NT2/D1 (cell line): Measurements from ENCODE around the gene DCAF12.

Experiments used
- DNase-seq: peaks from one replicate; pipeline ENCODE4 v3.0.0-alpha.2; 2011; ENCODE audit warnings: low read depth, low spot score
- H3K27me3 ChIP-seq: 2 replicates; pipeline ENCODE4 v1.6.0; 2011; ENCODE audit warnings: mild to moderate bottlenecking; ENCODE audit not compliant: insufficient read length, insufficient read depth
- H3K36me3 ChIP-seq: 2 replicates; pipeline ENCODE4 v1.6.1; 2011; ENCODE audit warnings: mild to moderate bottlenecking, low read length, mixed read lengths; ENCODE audit not compliant: insufficient read depth, insufficient read length
- H3K4me1 ChIP-seq: 2 replicates; pipeline ENCODE4 v1.5.1; 2011; ENCODE audit not compliant: insufficient read depth, insufficient read length
- H3K4me3 ChIP-seq: 2 replicates; pipeline ENCODE4 v1.5.1; 2011; ENCODE audit warnings: low read depth; ENCODE audit not compliant: insufficient read length
- H3K9ac ChIP-seq: 2 replicates; pipeline ENCODE4 v1.6.0; 2011; ENCODE audit warnings: low read depth; ENCODE audit not compliant: insufficient read length
- H3K9me3 ChIP-seq: 2 replicates; pipeline ENCODE4 v1.5.1; 2011; ENCODE audit warnings: mild to moderate bottlenecking, low read length; ENCODE audit not compliant: insufficient read depth
- SUZ12 ChIP-seq: IDR thresholded peaks from 2 replicates; pipeline ENCODE4 v1.6.1; 2011; ENCODE audit not compliant: insufficient read length, insufficient read depth; ENCODE audit errors: extremely low read depth
- YY1 ChIP-seq: IDR thresholded peaks from 2 replicates; pipeline ENCODE4 v1.6.1; 2011; ENCODE audit not compliant: insufficient read length, insufficient read depth
- ZNF274 ChIP-seq: IDR thresholded peaks from 2 replicates; pipeline ENCODE4 v1.6.1; 2011; ENCODE audit warnings: mild to moderate bottlenecking, low read depth, low read length

Gene DCAF12

GRCh38 chr9:34126207-34127034, at the start of gene DCAF12:
DCAF12 (minus strand) TSS chr9:34126698; CDS start chr9:34126431, 267 bp downstream.
- TF ChIP-seq SUZ12, result no peak
- no peaks in the 10 kb centered on the region for H3K9me3 ChIP-seq
- peak within 1 kb of the TSS; percentile 100 for H3K9ac ChIP-seq
- peaks cover 32% of the 10 kb centered on the region for H3K36me3 ChIP-seq
- peak within 1 kb of the TSS; percentile 100 for H3K4me3 ChIP-seq
- no peaks in the 10 kb centered on the region for H3K27me3 ChIP-seq
- peaks cover 6% of the 10 kb centered on the region for H3K4me1 ChIP-seq
- peak; percentile 88 for DNase-seq

GRCh38 chr9:34176089-34176488, 49.6 kb upstream of the DCAF12 start:
- no peak overlapping the region for H3K9ac ChIP-seq
- H3K4me3 ChIP-seq, result no peak overlapping the region
- no peaks in the 10 kb centered on the region for H3K4me1 ChIP-seq
- no peaks in the 10 kb centered on the region for H3K36me3 ChIP-seq
- H3K9me3 ChIP-seq, result no peaks in the 10 kb centered on the region
- DNase-seq, result no peak
- H3K27me3 ChIP-seq, result no peaks in the 10 kb centered on the region
- TF ChIP-seq YY1 (no peak), SUZ12 (no peak), ZNF274 (no peak)

GRCh38 chr9:34171753-34172535, 45.4 kb upstream of the DCAF12 start:
- Histone ChIP-seq H3K9me3 (no peaks in the 10 kb centered on the region), H3K27me3 (no peaks in the 10 kb centered on the region), H3K36me3 (no peaks in the 10 kb centered on the region), H3K4me1 (peaks cover 2% of the 10 kb centered on the region), H3K9ac (no peak overlapping the region), H3K4me3 (no peak overlapping the region)
- TF ChIP-seq SUZ12, result no peak
- no peak for TF ChIP-seq YY1
- TF ChIP-seq ZNF274, result no peak
- no peak for DNase-seq

GRCh38 chr9:34170237-34170991, 43.9 kb upstream of the DCAF12 start:
- H3K36me3 ChIP-seq, result no peaks in the 10 kb centered on the region
- TF ChIP-seq YY1 (no peak), ZNF274 (no peak), SUZ12 (no peak)
- H3K9ac ChIP-seq, result no peak overlapping the region
- peaks cover 2% of the 10 kb centered on the region for H3K4me1 ChIP-seq
- H3K27me3 ChIP-seq, result no peaks in the 10 kb centered on the region
- H3K9me3 ChIP-seq, result no peaks in the 10 kb centered on the region
- no peak for DNase-seq
- H3K4me3 ChIP-seq, result no peak overlapping the region

GRCh38 chr9:34169125-34169524, 42.6 kb upstream of the DCAF12 start:
- Histone ChIP-seq H3K9ac (no peak overlapping the region), H3K36me3 (no peaks in the 10 kb centered on the region), H3K9me3 (no peaks in the 10 kb centered on the region), H3K27me3 (no peaks in the 10 kb centered on the region), H3K4me1 (peaks cover 2% of the 10 kb centered on the region), H3K4me3 (no peak overlapping the region)
- DNase-seq, result no peak
- no peak for TF ChIP-seq ZNF274
- TF ChIP-seq SUZ12, result no peak
- TF ChIP-seq YY1, result no peak

- no peak for TF ChIP-seq YY1
- TF ChIP-seq ZNF274, result no peak
- TF ChIP-seq SUZ12, result no peak
- Histone ChIP-seq H3K27me3 (no peaks in the 10 kb centered on the region), H3K4me3 (no peak overlapping the region), H3K9me3 (no peaks in the 10 kb centered on the region), H3K9ac (no peak overlapping the region), H3K36me3 (no peaks in the 10 kb centered on the region), H3K4me1 (no peaks in the 10 kb centered on the region)
- no peak for DNase-seq
Observed at GRCh38 chr9:34163434-34163833, 36.9 kb upstream of the DCAF12 start.
